NCI-H2171 treated with DMSO at 0.1 percent for 48 hours (cell line): ENCODE results near the gene GPR61.

ENCODE experiments used
- DNase-seq: peaks from one replicate; lab custom pipeline; 2025; lab: John Stamatoyannopoulos, UW

Gene GPR61

GRCh38 chr1:109567877-109568672, 28.4 kb downstream of the GPR61 start:
- DNase-seq: peak; percentile 83

GRCh38 chr1:109569323-109569722, 29.7 kb downstream of the GPR61 start:
- DNase-seq: no peak

- DNase-seq: no peak
Observed at GRCh38 chr1:109570414-109570813, 30.7 kb downstream of the GPR61 start.

- DNase-seq: no peak
Observed at GRCh38 chr1:109573785-109574184, 34.1 kb downstream of the GPR61 start.

- no peak for DNase-seq
Observed at GRCh38 chr1:109578947-109579443, 39.3 kb downstream of the GPR61 start.

- peak; percentile 15 for DNase-seq
Observed at GRCh38 chr1:109579491-109579890, 39.8 kb downstream of the GPR61 start.

- no peak for DNase-seq
Observed at GRCh38 chr1:109582021-109582420, 42.3 kb downstream of the GPR61 start.

GRCh38 chr1:109584766-109585165, 45.1 kb downstream of the GPR61 start:
- DNase-seq: no peak

- DNase-seq: no peak
Observed at GRCh38 chr1:109586055-109586454, 46.4 kb downstream of the GPR61 start.

- DNase-seq: no peak
Observed at GRCh38 chr1:109589177-109589576, 49.5 kb downstream of the GPR61 start.

- no peak for DNase-seq
Observed at GRCh38 chr1:109589679-109590078, 50.0 kb downstream of the GPR61 start.

GRCh38 chr1:109592916-109593315, 53.2 kb downstream of the GPR61 start:
- no peak for DNase-seq

- no peak for DNase-seq
Observed at GRCh38 chr1:109595531-109595930, 55.9 kb downstream of the GPR61 start.
